GM10266 (cell line): ENCODE measurements around the gene LRRTM4.
"Not testable (repeated sequence)": the region's sequence is repeated elsewhere in the genome, so short reads cannot be mapped to it uniquely, and the experiment has no call there.

Experiments used
- DNase-seq: peaks from one replicate; pipeline ENCODE4 v3.0.0; 2012; ENCODE audit errors: extremely low spot score
- CTCF ChIP-seq: IDR thresholded peaks from 2 replicates; pipeline ENCODE4 v1.5.1; 2012; ENCODE audit warnings: mild to moderate bottlenecking, low read depth; ENCODE audit not compliant: control insufficient read depth, insufficient read depth; ENCODE audit errors: missing control alignments

Gene LRRTM4

GRCh38 chr2:77192811-77193289 lies 329.3 kb downstream of the LRRTM4 start:
- DNase-seq = no peak
- no peak for TF ChIP-seq CTCF

- no peak for DNase-seq
- TF ChIP-seq CTCF = no peak
Observed at GRCh38 chr2:77191665-77192064, 330.5 kb downstream of the LRRTM4 start.

- no peak for TF ChIP-seq CTCF
- no peak for DNase-seq
Observed at GRCh38 chr2:77190721-77191346, 331.3 kb downstream of the LRRTM4 start.

- TF ChIP-seq CTCF = no peak
- DNase-seq = no peak
Observed at GRCh38 chr2:77185052-77185451, 337.1 kb downstream of the LRRTM4 start.

- no peak for DNase-seq
- no peak for TF ChIP-seq CTCF
Observed at GRCh38 chr2:77179297-77179696, 342.9 kb downstream of the LRRTM4 start.

- not testable (repeated sequence) for DNase-seq
Observed at GRCh38 chr2:77175266-77175780, 346.9 kb downstream of the LRRTM4 start.

GRCh38 chr2:77169426-77169825 lies 352.8 kb downstream of the LRRTM4 start:
- DNase-seq = no peak
- TF ChIP-seq CTCF = no peak

GRCh38 chr2:77164021-77164420 lies 358.2 kb downstream of the LRRTM4 start:
- DNase-seq = not testable (repeated sequence)
